ENCODE measurements around the gene TUBB. TPM values are rescaled to one million over a fixed set of nuclear protein-coding genes. Genes with fewer than 3 reads are reported as not detected.

Gene TUBB
- polyA plus RNA-seq, 3 donors = 1,096 to 1,335 (median 1,230) TPM

DNA sequence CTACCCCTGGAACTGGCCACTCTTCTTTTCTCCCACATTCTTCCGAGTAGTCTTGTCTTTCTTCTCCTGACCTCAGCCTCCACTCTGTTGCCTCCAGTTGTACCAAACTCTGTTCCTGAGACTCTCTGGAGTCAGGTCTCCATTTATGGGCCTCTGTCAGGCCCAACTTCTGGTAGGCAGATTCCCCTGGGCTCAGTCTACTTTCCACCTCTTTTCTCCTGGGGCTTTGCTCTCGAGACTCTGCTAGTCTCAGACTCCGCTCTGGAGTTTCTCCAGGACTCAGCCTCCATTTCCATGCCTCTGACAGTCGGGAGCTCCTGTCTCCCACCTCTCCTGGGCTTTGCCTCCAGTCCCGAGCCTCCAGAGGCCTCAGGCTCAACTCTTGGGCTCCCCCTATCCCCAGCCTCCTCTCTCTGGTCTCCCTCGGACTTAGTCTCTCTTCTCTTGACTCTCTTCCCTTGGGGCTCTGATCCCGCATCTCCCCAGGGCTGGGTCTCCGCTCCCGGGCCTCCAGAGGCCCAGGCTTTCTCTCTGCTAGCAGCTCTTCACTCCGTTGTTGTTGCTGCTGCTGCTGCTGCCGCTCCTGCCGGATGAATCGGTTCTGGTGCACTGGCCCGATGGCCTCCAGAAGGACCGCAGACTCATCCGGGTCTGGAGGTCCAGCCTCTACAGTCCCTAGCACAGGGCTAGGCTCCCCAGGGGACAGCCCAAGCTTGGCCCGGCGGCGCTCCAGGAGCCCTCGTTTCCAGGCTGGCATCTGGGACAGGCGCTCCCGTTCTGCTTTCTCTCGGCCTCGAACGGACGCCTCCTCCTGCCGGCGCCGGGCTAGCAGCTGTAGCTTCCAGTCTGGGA is 34.8 kb upstream of the TUBB start:
- no peak for DNase-seq

DNA sequence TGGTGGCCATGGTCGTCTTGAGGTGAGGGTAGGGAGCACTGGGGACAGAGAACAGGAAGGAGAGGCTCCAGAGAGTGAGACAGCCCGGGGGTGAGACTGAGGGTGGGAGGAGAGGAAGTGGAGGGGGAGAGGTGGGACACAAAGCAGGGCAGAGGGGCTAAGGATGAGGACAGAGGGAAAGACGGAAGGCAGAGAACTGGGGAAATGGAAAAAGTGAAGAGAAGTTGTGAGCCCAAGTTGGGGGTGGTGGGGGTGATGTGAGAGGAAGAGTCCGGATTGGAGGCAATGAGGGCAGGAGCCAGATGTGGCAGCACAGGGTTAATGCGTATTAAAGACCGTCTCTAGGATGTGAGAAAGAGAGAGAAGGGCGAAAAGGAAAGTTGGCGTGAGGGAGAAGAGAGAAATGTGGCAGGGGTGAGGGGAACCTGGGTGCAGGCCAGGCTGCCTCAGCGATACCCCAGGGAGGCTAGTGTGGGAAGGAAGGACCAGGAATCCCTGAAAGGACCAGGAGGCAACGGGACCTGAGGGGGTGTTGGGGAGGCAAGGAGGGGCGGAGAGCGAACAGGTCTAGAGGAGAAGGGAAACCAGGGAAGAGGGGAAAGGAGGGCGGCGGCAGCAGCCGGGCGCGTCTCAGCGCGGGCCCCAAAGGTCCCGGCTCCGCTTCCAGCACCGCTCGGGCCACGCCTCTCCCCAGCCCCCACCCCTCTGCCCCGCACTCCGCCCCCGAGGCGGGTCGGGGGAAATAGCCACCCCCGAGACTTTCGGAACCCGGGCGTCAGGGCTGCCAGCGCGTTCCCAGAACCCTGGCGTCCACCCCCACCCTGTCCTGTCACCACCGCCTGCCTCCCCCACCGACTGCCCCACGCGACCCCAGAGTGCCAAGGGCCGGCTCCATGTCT is 33.9 kb upstream of the TUBB start, which contains the start of gene PPP1R18:
PPP1R18 (minus strand) TSS at position 637 of the 899 bp plus-strand sequence; CDS start at position 10, 627 bp downstream.
- peak; percentile 60 for DNase-seq

DNA sequence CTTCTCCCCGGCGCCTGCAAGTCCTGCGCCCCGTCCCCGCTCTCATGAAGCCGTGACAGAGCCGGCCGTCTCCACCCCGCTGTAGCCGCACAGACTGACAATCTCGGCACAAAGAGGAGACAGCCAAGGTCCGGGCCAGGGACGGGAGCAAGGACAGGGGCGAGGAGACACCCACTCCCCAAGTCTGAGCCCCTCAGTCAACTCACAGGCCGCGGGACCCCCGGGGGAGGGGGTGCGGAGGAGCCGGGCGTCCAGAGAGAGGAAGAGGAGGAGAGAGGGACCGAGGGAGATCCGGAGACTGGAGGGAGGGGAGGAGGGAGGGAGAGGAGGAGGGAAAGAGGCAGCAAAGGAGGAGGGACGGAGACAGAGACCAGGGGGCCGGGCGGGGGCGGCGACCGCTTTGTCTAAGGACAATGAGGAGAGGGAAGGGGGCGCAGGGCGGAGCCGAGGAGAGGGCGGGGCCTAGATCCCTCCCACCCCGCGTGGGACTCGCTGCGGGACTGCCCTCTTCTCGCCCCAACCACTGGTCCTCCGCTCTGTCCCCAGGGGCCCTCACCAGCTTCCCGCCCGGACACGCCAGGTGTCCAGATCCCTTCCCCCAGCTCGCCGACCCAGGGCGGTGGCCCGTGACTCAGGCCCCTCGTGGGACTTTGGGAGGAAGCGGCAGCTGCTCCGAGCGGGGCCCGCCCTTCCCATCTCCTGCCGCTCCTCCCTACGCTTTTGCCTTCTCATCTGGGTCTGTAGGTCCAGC is 33.1 kb upstream of the TUBB start:
- peak; percentile 91 for DNase-seq

DNA sequence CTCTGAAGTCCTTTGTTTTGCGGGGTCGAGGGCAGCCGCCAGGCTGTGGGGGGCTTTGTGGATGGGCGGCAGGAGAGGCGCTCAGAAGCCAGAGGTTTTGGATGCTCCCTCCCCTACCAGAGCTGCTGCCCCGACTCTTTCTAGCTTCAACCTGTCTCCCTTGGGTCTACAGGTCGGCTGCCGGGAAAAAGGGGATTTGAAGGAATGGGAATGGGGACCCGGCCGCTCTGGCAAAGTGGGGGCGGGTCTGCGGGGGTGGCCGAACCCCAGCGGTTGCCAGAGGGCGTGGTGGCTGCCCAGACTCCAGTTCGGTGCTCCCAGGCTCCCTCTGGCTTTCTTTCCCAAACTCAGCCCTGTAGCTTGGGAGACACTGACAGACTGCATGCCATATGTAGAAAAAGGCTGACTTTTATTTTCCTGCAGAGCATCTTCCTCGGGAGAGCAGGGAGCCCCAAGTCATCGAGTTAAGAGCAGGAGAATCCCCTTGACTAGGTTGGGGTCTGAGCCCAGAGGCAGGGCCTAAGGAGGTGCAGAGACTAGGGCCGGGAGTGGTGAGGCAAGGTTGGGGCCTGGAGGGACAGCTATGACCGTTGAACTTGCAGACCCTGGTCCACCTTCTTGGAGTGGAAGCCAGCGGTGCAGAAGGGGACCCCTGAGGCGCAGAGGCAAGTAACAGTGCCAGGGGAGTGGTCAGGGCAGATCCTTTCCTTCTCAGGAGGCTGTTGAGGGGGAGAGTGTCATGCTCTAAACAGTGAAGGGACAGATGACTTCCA is 32.3 kb upstream of the TUBB start:
- peak; percentile 33 for DNase-seq

DNA sequence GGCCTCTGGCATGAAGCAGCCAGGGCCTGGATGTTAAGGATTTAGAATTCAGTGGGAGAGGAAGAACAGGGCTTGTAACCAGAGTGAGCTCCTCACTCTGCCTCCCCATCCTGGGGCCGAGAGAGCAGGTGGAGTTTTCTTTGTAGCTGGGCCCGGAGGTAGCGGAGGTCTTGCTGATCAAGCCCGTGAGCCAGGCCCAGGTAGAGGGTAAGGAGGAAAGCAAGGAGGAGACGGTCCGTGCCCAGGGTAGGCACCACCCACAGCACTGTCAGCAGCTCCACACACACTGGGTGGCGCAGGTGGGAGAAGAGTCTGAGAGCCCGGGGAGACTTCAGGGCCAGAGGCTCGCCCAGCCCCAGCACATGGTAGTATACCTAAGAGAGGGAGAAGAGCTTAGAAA is 31.6 kb upstream of the TUBB start:
- DNase-seq = no peak

DNA sequence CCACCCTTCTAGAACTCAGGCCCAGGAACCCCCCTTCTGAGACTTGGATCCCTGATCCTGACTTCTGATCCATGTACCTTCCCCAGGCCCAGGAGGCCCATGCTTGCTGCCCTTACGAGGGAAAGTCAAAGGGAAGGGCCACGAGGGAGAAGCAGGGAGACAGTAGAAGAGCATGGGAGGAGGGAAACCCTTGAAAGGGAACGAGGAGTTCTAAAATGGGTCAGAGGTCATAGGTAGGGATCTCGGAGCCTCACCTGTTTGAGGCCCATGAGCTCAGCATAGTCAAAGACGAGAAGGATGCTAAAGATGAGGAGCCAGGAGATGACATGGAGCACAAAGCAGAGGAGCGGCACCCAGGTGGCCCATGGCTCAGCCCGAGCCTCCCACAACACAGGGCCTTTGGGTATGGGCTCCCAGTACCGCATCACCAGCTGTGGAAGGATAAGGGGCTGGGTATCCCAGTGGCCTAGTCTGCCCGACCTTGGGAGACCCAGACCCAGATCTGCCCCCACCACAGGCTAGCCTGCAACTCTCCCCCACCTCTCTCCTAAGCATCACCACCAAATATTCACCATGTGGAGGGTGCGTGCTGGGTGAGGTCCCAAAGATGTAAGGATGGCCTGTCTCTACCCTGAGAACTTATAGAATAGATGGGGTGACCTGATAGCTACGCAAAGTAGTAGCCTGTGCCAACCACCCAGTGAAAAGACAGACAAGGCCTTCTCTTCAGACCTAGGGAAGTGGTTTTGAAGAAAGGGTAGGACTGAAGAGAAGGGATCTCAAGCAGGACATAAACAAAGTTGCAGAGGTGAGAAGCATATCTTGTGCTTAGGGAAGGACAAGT is 30.9 kb upstream of the TUBB start:
- no peak for DNase-seq

DNA sequence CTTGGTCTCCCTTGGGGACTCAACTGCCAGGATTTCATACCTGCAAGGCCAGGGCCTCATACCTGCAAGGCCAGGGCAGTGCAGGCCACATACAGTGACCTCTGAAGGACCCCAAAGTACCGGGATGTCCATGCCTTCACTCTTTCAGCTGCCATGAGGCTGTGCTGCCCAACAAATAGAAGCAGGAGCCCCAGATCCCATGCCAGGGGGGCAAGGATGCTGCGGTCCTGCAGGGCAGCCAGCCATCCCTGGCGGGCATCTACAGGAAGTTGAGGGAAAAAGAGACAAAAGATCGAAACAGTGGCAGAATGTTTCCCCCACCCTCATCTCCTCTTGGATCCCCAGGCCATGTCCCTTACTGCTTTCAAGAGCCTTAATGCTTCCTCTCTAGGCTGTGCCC is 30.2 kb upstream of the TUBB start:
- DNase-seq = no peak

DNA sequence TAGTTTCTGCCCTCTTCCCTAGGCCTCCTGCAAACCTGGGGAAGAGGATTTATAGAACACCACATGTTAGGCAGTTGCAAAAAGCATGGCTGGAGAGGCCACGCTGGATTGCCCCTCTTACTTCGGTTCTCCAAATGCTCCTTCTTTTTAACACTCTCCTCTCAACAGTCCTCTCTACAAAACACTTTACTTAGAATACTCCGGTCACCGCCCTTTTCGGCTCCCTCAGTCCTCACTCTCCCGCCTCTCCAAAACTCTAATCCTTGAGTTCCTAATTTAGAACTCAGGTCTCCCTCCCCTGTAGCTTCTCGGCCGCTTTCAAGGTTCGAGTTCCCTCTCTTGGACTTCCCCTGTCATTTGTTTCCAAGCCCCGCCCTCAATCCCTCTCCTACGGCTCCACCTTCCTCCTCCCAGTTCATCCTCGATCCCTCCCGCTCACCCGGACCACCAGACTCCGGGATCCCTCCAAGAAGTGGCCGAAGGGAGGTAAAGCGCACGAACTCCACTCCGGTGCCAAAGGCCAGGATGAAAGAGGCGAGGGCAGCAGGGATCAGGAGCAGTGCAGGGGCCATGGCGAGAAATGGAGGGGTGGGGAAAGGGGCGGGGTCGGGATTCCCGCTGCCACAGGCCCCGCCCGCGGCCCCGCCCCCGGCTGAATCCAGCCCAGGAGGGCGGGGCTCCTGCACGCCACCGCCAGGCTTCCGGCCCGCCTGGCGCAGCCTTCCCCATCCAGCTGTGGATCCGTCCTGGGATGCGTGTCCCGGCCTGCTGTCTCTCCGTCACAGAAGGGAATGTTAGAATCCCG is 29.5 kb upstream of the TUBB start, which contains the start of gene NRM:
NRM (minus strand) TSS at position 582 of the 805 bp plus-strand sequence; CDS start at position 572, 10 bp downstream.
- DNase-seq = peak; percentile 88

DNA sequence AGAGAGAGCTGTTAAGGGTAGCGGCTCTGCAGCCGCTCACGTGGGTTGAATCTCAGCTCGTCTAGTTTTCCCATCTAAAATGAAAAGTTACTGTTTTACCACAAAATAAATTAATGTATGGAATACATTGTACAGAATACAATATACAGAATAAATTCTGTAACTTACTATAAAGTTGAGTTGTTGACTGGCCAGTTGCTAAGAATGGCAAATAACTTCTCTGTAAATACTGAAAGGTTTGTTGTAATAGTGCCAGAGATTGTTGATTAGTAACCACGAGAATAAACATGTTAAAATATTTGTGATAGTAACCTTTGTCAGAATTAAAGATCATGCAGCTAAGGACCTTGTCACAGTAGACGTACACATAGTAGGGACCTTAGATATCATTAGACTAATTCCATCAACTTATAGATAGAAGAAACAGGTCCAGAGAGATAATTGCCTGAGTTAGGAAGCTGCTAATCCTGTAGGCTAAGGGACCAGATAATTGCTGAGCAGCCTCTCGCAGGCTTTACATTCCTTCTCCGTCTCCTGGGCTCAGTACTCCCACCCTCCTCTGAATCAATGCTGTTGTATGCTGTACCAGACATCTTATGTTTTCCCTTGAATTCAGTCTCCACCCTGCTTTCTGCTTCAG is 28.8 kb upstream of the TUBB start:
- no peak for DNase-seq

DNA sequence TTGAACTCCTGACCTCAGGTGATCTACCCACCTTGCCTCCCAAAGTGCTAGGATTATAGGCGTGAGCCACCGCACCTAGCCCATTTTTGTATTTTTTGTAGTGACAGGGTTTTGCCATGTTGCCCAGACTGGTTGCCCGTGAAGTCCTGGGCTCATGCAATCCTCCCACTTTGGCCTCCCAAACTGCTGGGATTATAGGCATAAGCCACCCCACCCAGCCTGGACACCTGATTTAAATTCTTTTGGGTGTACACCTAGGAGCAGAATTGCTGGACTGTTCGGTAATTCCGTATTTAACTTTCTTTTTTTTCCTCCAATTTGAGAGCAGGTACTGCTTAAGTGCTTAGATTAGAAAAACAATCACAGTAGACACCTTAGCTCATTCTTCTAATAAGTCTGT is 23.7 kb upstream of the TUBB start:
- no peak for DNase-seq

DNA sequence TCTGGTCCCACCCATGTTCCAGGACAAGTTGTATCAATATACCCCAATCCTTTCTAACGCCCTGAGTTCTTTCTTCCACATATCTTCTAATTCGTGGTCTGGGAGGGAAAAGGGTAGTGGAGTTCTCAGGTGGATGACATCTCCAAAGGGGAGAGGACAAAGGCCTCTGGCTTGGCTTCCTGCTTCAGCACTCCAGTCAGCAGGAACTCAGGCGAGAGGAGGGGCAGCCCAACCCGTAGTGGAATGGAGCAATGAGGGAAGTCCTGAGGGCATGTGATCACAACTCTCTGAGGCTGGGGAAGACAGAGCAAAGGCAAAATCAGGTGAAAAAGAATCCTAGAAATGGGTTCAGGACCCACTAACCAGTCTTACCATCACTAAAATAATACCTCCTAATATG is 19.8 kb upstream of the TUBB start:
- no peak for DNase-seq

DNA sequence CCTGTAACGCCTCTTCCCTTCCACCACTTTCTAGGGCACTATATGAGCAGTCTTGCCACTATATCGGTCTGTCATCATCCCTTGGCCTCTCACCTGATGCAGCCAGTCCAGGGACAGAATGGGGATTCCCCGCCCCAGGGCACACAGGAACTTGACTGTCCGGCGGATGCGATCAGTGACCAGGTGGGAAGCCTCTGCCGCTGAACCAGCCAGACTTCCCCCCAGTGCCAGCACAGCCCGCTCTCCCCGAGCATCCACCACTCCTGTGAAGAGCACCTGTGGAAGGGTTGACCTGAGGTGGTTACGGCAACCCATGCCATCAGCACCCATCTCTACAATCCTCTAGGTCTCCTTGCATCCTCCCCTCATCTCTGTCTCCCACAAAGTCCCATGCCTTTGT is 17.1 kb upstream of the TUBB start:
- DNase-seq = no peak

DNA sequence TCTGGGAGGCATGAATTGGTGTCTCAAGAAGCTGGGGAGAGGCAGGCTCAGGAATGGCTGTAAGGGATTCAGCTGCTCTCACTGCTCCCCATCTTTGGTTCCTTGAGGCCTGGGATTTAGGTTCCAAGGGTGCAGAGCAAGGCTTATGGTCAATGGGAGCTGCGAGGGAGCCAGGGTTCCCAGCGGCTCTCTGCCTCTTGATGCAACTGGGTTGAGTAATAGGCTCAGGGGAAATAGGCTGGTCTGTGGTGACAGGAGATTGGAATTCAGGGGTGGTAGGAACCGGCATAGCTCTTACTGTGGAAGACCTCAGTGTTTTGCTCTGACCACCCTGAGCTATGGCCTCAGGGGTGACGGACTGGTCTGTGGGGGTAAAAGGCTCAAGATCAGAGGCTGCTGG is 16.3 kb upstream of the TUBB start:
- no peak for DNase-seq

DNA sequence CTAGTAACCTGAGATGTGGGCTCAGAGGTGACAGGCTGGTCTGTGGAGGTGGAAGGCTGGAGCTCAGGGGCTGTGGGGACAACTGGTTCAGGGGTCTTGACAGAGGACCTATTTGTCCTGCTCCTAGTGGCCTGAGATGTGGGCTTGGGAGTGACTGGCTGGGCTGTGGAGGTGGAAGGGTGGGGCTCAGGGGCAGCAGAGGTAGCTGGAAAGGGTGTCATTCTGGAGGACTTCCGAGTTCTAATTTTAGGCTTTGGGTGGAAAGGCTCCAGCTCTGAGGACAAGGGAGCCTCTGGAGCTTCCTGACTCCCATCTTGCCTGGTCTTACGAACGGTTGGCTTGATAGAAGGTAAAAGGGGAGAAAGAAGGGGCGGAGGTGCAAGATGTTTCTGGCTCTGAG is 14.5 kb upstream of the TUBB start:
- DNase-seq = no peak

DNA sequence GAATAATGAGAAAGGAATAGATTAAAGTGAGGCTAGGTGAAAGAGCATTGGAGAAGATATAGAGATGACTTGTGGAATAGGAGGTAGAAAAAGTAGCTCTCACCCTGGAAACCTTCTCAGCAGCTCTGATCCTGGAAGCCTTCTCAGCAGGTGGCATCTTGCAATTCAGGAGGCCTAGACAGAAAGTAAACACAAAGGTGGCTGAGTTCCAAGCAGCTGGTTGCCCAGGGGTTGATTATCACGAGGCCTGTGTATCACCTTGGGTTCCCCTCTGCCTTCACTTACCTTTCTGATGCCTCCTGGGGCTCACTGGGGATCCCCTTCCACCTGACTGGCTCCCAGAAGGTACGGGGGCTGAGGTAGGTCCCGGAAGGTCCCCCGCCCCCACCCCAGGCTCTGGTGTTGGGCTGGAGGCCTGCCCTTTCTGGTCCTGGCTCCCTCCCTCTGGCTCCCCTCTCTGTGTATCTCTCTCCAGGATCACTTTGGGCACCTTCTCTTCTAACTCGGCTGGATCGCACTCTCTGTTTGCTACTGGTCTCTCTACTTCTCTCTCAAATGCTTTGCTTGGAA is 12.8 kb upstream of the TUBB start:
- DNase-seq = no peak

DNA sequence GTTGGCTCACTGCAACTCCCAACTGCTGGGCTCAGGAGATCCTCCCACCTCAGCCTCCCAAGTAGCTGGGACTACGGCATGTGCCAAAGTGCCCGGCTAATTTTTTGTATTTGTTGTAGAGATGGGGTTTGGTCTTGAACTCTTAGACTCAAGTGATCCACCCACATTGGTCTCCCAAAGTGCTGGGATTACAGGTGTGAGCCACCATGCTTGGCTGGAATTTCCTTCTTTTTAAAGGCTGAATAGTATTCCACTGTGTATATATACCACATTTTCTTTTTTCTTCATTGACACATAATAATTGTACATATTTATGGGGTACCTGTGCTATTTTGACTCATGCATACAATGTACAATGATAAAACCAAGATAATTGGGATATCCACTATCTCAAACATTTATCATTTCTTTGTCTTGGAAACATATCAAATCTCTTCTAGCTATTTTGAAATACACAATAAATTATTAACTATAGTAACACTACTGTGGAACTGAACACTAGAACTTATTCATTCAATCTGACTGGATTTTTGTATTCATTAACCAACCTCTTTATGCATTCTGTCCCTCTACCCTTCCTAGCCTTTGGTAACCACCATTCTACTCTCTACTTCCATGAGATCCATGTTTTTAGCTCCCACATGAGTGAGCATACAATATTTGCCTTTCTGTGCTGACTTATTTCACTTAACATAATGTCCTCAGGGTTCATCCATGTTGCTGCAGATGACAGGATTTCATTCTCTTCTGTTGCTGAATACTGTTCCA is 10.9 kb upstream of the TUBB start:
- DNase-seq = no peak

DNA sequence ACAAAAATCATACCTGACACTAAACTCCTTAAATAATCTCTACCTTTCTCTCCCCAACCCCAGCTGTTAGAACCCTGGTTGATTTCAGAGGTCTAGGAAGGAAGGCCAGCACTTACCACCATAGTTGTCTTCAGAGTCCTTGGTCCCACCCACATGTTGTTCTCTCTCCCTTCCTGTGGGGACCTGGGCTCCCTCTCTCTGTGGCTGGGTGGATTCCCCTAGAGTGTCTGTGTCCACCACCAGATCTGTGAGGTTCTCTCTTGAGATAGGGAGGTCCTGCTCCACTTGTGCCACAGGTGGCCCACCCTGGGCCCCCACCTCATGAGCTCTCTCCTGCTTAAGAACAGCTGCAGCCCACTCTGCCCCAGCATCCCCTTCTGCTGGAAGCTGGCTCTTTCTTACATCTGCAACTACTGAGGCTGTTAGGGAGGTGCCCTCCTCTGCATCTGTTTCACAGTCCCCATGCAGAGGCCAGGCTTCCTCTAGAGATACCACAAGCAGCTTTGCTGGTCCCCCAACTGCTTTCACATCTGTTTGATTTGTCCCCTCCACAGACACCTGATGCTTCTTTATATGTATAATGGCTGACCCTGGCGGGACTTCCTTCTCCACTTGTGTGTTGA is 8.3 kb upstream of the TUBB start:
- no peak for DNase-seq

Data from renal pelvis (tissue), 4 donors.